ENCODE measurements around the gene CFAP157. TPM values are rescaled to one million over a fixed set of nuclear protein-coding genes. Genes with fewer than 3 reads are reported as not detected.

Gene CFAP157
- total RNA-seq, 1 experiment from 2014 or later = 0.22 TPM

GRCh38 chr9:127710204-127710783 is 3.5 kb downstream of the CFAP157 start:
- peaks cover 0 to 4% of the 10 kb centered on the region in 2 experiments; a peak in 1 of 4 replicates for H3K36me3 ChIP-seq (ENCODE audit: control insufficient read depth in 1 of 2, insufficient read depth in 2 of 2, low read length in 2 of 2)
- no peaks in the 10 kb centered on the region for H3K9me3 ChIP-seq (ENCODE audit: control insufficient read depth in 1 of 2, insufficient read depth in 1 of 2, low read depth in 1 of 2, low read length in 2 of 2)
- TF ChIP-seq REST (IDR thresholded peaks at IDR 0.05; ENCODE audit: low read depth) (no peak), EGR1 (IDR thresholded peaks at IDR 0.05; ENCODE audit: low read depth) (no peak), EZH2phosphoT487 (IDR thresholded peaks at IDR 0.05; ENCODE audit: borderline replicate concordance) (no peak), SIN3A (IDR thresholded peaks at IDR 0.05; ENCODE audit: low read depth) (no peak), CBX3 (IDR thresholded peaks at IDR 0.05; ENCODE audit: low read depth) (no peak), FOSL1 (IDR thresholded peaks at IDR 0.05; ENCODE audit: low read depth) (no peak), POLR2A (IDR thresholded peaks at IDR 0.05; ENCODE audit: borderline replicate concordance, extremely low read depth, insufficient read depth, insufficient read length) (no peak), SP1 (IDR thresholded peaks at IDR 0.05; ENCODE audit: low read depth) (no peak), RAD21 (IDR thresholded peaks at IDR 0.05; ENCODE audit: low read depth) (no peak), JUND (IDR thresholded peaks at IDR 0.05) (no peak), ZNF274 (IDR thresholded peaks at IDR 0.05; ENCODE audit: low read depth, low read length) (no peak), EZH2 (IDR thresholded peaks at IDR 0.05) (no peak), ZFX (IDR thresholded peaks at IDR 0.05) (no peak), YY1 (IDR thresholded peaks at IDR 0.05; ENCODE audit: extremely low read depth, insufficient replicate concordance, low read depth, low read length) (no peak), CEBPB (IDR thresholded peaks at IDR 0.05; ENCODE audit: low read depth) (no peak), SRF (IDR thresholded peaks at IDR 0.05; ENCODE audit: low read depth) (no peak), CTCF (IDR thresholded peaks at IDR 0.05 in 2 of 3, conservative IDR thresholded peaks at IDR 0.05 in 1 of 3; ENCODE audit: borderline replicate concordance in 1 of 3, insufficient read depth in 1 of 3, low read depth in 2 of 3, low read length in 2 of 3) (no peak), MAX (IDR thresholded peaks at IDR 0.05) (no peak), ATF3 (IDR thresholded peaks at IDR 0.05) (no peak), ELF1 (IDR thresholded peaks at IDR 0.05; ENCODE audit: borderline replicate concordance, low read depth) (no peak)
- no peak overlapping the region for H3K9ac ChIP-seq (ENCODE audit: low read length)
- no peak overlapping the region for H3K4me2 ChIP-seq (ENCODE audit: low read length)
- RAD21 ChIA-PET (ENCODE audit: low non-redundant PET in 1 of 2, low total read pairs in 2 of 2, uncharacterized antibody in 2 of 2, unreplicated experiment in 2 of 2) = no interaction called here
- H3K4me3 ChIP-seq (replicated peaks in 1 of 2; ENCODE audit: low read depth in 1 of 2, low read length in 2 of 2) = no peak overlapping the region
- ATAC-seq = no peak
- no peaks in the 10 kb centered on the region for H3K27me3 ChIP-seq (ENCODE audit: insufficient read depth, low read length)
- no peak for DNase-seq (ENCODE audit: low read depth, low spot score)
- BruUV-seq (replicated peaks) = no TSS peak
- no peaks in the 10 kb centered on the region for H4K20me1 ChIP-seq (ENCODE audit: insufficient read depth)
- H3K79me2 ChIP-seq (ENCODE audit: insufficient read depth, low read length) = peaks cover 13% of the 10 kb centered on the region
- POLR2A ChIA-PET = no interaction called here
- H2AFZ ChIP-seq (ENCODE audit: low read depth, low read length, poor library complexity, severe bottlenecking) = no peak overlapping the region
- H3K4me1 ChIP-seq (ENCODE audit: control insufficient read depth in 1 of 2, insufficient read depth in 2 of 2, low read length in 2 of 2) = peaks cover 12 to 24% of the 10 kb centered on the region in 2 experiments
- H3K9me2 ChIP-seq (ENCODE audit: insufficient read depth) = no peaks in the 10 kb centered on the region
- no peak overlapping the region for H3K27ac ChIP-seq (ENCODE audit: low read depth, low read length)
- intact Hi-C loops (cut with micrococcal nuclease) = no loop called here
- CTCF ChIA-PET = no interaction called here
